H1 (cell line): ENCODE data around the gene XPO5. TPM values are rescaled to one million over a fixed set of nuclear protein-coding genes. Genes with fewer than 3 reads are reported as not detected.

Experiments used
- CHD2 ChIP-seq: IDR thresholded peaks from 2 replicates; pipeline ENCODE4 v1.6.1; 2012; ENCODE audit warnings: low read length, improper control_type of control experiment
- EGR1 ChIP-seq: IDR thresholded peaks from 2 replicates; pipeline ENCODE4 v1.6.1; 2011; ENCODE audit warnings: low read depth, low read length, borderline replicate concordance
- MAX ChIP-seq: IDR thresholded peaks from 2 replicates; pipeline ENCODE4 v1.6.1; 2012; ENCODE audit warnings: inconsistent platforms
- POLR2A ChIP-seq, 2 experiments: IDR thresholded peaks; 1 replicate in 1 of 2; 2 replicates in 1 of 2; pipeline ENCODE4 v1.6.1; 2011; ENCODE audit warnings: low read depth in 2 of 2, low read length in 2 of 2, mild to moderate bottlenecking in 2 of 2; ENCODE audit errors: control extremely low read depth in 1 of 2
- POLR2AphosphoS5 ChIP-seq: IDR thresholded peaks from 2 replicates; pipeline ENCODE4 v1.6.1; 2011; ENCODE audit warnings: low read depth, low read length
- RBBP5 ChIP-seq: IDR thresholded peaks from 2 replicates; pipeline ENCODE4 v1.7.1; 2012; ENCODE audit warnings: low read depth, mild to moderate bottlenecking, inconsistent platforms, low read length, moderate library complexity, borderline replicate concordance
- SRF ChIP-seq: IDR thresholded peaks from 2 replicates; pipeline ENCODE4 v1.6.1; 2011; ENCODE audit warnings: mild to moderate bottlenecking, low read depth, low read length, moderate library complexity
- TAF7 ChIP-seq: optimal IDR thresholded peaks from 2 replicates; pipeline ENCODE3; 2011; ENCODE audit warnings: low read depth, mild to moderate bottlenecking, inconsistent platforms, low read length, moderate library complexity, borderline replicate concordance
- TBP ChIP-seq: IDR thresholded peaks from 2 replicates; pipeline ENCODE4 v1.6.1; 2011; ENCODE audit warnings: low read depth, low read length, improper control_type of control experiment
- polyA plus RNA-seq, 7 experiments: library from polyadenylated mRNA; depleted of rRNA in 3 of 7; stranded (reverse) in 5 of 7; unstranded in 2 of 7; fragments of >200 nt in 5 of 7; fragments of 200-250 nt in 2 of 7; gene quantifications; 1 replicate in 5 of 7; 2 replicates in 1 of 7; 4 replicates in 1 of 7; pipeline versions ENCODE4 v1.2.1 to v1.2.3, GENCODE V29; 2011 to 2013; ENCODE audit warnings: missing spikeins in 2 of 7, mixed read lengths in 2 of 7
- total RNA-seq: library from RNA; stranded (reverse); fragmentation: NEBNext Ultra II Directional; extraction: Animal tissue kit (Norgen Biotek cat#: 25700); gene quantifications from 2 replicates; pipeline ENCODE4 v1.2.1, GENCODE V29; 2021
- TF ChIP-seq, protein P1 (sequence below): fragments of 300-600 bp; sonication (generic); IDR thresholded peaks from 2 replicates; pipeline ENCODE4 v1.7.1; 2012; ENCODE audit warnings: low read length, moderate library complexity, mild to moderate bottlenecking, inconsistent platforms; ENCODE audit not compliant: insufficient replicate concordance

The XPO5 gene
- total and polyA plus RNA-seq, 2 of the 8 experiments (the other 6 are each of a cell fraction or from before 2014, with no cell fraction given): 80.6 to 95.7 TPM

GRCh38 chr6:43516697-43517504, 58.9 kb downstream of the XPO5 start, which contains the start of the genes POLR1C and YIPF3 (continued):
- TF ChIP-seq, protein P1, sequence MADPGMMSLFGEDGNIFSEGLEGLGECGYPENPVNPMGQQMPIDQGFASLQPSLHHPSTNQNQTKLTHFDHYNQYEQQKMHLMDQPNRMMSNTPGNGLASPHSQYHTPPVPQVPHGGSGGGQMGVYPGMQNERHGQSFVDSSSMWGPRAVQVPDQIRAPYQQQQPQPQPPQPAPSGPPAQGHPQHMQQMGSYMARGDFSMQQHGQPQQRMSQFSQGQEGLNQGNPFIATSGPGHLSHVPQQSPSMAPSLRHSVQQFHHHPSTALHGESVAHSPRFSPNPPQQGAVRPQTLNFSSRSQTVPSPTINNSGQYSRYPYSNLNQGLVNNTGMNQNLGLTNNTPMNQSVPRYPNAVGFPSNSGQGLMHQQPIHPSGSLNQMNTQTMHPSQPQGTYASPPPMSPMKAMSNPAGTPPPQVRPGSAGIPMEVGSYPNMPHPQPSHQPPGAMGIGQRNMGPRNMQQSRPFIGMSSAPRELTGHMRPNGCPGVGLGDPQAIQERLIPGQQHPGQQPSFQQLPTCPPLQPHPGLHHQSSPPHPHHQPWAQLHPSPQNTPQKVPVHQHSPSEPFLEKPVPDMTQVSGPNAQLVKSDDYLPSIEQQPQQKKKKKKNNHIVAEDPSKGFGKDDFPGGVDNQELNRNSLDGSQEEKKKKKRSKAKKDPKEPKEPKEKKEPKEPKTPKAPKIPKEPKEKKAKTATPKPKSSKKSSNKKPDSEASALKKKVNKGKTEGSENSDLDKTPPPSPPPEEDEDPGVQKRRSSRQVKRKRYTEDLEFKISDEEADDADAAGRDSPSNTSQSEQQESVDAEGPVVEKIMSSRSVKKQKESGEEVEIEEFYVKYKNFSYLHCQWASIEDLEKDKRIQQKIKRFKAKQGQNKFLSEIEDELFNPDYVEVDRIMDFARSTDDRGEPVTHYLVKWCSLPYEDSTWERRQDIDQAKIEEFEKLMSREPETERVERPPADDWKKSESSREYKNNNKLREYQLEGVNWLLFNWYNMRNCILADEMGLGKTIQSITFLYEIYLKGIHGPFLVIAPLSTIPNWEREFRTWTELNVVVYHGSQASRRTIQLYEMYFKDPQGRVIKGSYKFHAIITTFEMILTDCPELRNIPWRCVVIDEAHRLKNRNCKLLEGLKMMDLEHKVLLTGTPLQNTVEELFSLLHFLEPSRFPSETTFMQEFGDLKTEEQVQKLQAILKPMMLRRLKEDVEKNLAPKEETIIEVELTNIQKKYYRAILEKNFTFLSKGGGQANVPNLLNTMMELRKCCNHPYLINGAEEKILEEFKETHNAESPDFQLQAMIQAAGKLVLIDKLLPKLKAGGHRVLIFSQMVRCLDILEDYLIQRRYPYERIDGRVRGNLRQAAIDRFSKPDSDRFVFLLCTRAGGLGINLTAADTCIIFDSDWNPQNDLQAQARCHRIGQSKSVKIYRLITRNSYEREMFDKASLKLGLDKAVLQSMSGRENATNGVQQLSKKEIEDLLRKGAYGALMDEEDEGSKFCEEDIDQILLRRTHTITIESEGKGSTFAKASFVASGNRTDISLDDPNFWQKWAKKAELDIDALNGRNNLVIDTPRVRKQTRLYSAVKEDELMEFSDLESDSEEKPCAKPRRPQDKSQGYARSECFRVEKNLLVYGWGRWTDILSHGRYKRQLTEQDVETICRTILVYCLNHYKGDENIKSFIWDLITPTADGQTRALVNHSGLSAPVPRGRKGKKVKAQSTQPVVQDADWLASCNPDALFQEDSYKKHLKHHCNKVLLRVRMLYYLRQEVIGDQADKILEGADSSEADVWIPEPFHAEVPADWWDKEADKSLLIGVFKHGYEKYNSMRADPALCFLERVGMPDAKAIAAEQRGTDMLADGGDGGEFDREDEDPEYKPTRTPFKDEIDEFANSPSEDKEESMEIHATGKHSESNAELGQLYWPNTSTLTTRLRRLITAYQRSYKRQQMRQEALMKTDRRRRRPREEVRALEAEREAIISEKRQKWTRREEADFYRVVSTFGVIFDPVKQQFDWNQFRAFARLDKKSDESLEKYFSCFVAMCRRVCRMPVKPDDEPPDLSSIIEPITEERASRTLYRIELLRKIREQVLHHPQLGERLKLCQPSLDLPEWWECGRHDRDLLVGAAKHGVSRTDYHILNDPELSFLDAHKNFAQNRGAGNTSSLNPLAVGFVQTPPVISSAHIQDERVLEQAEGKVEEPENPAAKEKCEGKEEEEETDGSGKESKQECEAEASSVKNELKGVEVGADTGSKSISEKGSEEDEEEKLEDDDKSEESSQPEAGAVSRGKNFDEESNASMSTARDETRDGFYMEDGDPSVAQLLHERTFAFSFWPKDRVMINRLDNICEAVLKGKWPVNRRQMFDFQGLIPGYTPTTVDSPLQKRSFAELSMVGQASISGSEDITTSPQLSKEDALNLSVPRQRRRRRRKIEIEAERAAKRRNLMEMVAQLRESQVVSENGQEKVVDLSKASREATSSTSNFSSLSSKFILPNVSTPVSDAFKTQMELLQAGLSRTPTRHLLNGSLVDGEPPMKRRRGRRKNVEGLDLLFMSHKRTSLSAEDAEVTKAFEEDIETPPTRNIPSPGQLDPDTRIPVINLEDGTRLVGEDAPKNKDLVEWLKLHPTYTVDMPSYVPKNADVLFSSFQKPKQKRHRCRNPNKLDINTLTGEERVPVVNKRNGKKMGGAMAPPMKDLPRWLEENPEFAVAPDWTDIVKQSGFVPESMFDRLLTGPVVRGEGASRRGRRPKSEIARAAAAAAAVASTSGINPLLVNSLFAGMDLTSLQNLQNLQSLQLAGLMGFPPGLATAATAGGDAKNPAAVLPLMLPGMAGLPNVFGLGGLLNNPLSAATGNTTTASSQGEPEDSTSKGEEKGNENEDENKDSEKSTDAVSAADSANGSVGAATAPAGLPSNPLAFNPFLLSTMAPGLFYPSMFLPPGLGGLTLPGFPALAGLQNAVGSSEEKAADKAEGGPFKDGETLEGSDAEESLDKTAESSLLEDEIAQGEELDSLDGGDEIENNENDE: no peak
- TF ChIP-seq POLR2A (IDR thresholded peaks at IDR 0.05; ENCODE audit: control extremely low read depth in 1 of 2, low read depth in 2 of 2, low read length in 2 of 2): peak in 1 of 2 experiments; percentile 89; a peak in 1 of 3 replicates
- TF ChIP-seq EGR1: peak; percentile 91
- TF ChIP-seq MAX: peak; percentile 87
- peak; percentile 63 for TF ChIP-seq TAF7
- peak; percentile 88 for TF ChIP-seq TBP
- peak; percentile 58; the same call in 1 of the 2 replicates for TF ChIP-seq RBBP5
- TF ChIP-seq SRF: 0 out of 2 replicates have a peak, but pooled peaks have one; percentile 7
- TF ChIP-seq POLR2AphosphoS5: peak; percentile 88
- peak; percentile 96 for TF ChIP-seq CHD2
